Measurements from ENCODE around the gene TTPAL.

GRCh38 chr20:44527716-44528199 lies 52.1 kb downstream of the TTPAL start:
- no peak for TF ChIP-seq CTCF (IDR thresholded peaks at IDR 0.05; ENCODE audit: extremely low read depth in 1 of 2, insufficient read depth in 1 of 2, low read depth in 1 of 2, low read length in 2 of 2)
- TF ChIP-seq MAX (IDR thresholded peaks at IDR 0.05; ENCODE audit: insufficient read depth, insufficient read length) = no peak

Measured in endothelial cell of umbilical vein (primary cell).